WI38 (cell line): ENCODE data around the gene MMP25.
A peak's percentile ranks its signal among the peaks of the same experiment; 100 is the strongest.

Experiments used
- H3K4me3 ChIP-seq: 2 replicates; pipeline ENCODE4 v1.5.1; 2011; ENCODE audit warnings: low read depth, mild to moderate bottlenecking, control low read depth, low read length
- TF ChIP-seq, protein P1 (sequence below): IDR thresholded peaks from 2 replicates; pipeline ENCODE4 v1.5.1; 2012; ENCODE audit warnings: low read depth, mild to moderate bottlenecking, control low read depth, low read length

Gene MMP25

GRCh38 chr16:3099732-3100499 is 53.6 kb downstream of the MMP25 start:
- TF ChIP-seq, protein P1, sequence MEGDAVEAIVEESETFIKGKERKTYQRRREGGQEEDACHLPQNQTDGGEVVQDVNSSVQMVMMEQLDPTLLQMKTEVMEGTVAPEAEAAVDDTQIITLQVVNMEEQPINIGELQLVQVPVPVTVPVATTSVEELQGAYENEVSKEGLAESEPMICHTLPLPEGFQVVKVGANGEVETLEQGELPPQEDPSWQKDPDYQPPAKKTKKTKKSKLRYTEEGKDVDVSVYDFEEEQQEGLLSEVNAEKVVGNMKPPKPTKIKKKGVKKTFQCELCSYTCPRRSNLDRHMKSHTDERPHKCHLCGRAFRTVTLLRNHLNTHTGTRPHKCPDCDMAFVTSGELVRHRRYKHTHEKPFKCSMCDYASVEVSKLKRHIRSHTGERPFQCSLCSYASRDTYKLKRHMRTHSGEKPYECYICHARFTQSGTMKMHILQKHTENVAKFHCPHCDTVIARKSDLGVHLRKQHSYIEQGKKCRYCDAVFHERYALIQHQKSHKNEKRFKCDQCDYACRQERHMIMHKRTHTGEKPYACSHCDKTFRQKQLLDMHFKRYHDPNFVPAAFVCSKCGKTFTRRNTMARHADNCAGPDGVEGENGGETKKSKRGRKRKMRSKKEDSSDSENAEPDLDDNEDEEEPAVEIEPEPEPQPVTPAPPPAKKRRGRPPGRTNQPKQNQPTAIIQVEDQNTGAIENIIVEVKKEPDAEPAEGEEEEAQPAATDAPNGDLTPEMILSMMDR = no peak
- H3K4me3 ChIP-seq = no peak overlapping the region

GRCh38 chr16:3101018-3101840 is 54.9 kb downstream of the MMP25 start:
- TF ChIP-seq, protein P1 = peak; percentile 41
- no peak overlapping the region for H3K4me3 ChIP-seq

- TF ChIP-seq, protein P1 = no peak
- no peak overlapping the region for H3K4me3 ChIP-seq
Observed at GRCh38 chr16:3101841-3102470, 55.6 kb downstream of the MMP25 start.

DNA sequence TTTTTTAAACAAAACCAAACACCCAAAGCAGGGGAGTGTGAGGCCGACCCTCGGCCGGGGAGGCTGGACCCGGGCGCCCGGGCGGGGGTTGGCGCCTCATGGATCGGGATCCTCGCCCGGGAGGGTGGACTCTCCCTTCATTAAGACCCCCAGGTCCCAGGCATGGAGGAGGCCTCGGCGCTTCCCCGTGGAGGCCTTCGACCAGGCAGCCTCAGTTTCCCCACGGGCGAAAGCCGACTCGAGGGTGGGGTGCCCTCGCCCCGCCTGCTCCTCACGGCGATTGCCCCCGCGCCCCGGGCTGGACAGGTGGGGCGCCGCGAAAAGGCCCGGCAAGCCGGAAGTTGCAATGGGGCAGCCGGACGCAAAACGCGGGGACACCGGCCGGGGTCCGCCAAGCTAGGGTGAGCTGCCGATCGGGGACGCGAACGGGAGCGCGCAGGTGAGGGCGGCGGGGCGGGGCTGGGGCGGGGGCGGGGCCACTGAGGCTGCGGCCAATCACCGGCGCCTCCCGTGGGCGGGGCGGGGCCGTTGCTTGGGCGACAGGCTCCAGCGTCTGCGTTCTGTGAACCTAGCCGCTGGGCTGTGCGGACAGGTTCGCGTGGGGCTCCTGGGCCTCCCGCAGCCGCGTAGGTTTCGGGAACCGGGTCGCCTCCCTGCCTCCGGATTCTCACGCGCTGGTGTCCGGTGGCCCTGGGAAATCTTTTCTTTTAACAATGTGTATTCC is 60.0 kb downstream of the MMP25 start:
- TF ChIP-seq, protein P1 = no peak
- peak overlapping the region; percentile 63 for H3K4me3 ChIP-seq
